SH-SY5Y (cell line): ENCODE results near the gene NPY1R.

Source experiments
- GATA2 ChIP-seq: IDR thresholded peaks from 2 replicates; pipeline ENCODE4 v1.6.1; 2011; ENCODE audit warnings: mild to moderate bottlenecking, low read depth, low read length
- GATA3 ChIP-seq: IDR thresholded peaks from 2 replicates; pipeline ENCODE4 v1.6.1; 2011; ENCODE audit warnings: low read depth, mild to moderate bottlenecking, low read length, moderate library complexity

DNA sequence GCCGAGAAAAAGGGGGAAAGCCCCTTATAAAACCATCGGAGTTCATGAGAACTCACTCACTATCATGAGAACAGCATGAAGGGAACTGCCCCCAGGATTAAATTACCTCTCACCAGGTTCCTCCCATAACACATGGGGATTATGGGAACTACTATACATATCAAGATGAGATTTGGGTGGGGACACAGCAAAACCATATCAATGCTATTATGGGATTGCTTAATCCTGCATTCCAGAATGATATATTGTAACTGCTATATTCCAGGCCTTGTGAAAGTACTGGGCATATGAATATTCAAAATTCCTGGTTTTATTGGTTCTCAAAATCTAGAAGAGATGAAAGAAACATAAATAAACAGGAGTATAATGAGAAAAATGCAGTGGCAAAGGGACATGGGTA, 29.3 kb downstream of the NPY1R start:
- TF ChIP-seq GATA2 (no peak), GATA3 (no peak)
